D341Med (cell line): ENCODE results near the gene DAGLA.

Experiments used
- DNase-seq: peaks from one replicate; pipeline ENCODE4 v3.0.0; 2012; ENCODE audit warnings: low spot score

Gene DAGLA

DNA sequence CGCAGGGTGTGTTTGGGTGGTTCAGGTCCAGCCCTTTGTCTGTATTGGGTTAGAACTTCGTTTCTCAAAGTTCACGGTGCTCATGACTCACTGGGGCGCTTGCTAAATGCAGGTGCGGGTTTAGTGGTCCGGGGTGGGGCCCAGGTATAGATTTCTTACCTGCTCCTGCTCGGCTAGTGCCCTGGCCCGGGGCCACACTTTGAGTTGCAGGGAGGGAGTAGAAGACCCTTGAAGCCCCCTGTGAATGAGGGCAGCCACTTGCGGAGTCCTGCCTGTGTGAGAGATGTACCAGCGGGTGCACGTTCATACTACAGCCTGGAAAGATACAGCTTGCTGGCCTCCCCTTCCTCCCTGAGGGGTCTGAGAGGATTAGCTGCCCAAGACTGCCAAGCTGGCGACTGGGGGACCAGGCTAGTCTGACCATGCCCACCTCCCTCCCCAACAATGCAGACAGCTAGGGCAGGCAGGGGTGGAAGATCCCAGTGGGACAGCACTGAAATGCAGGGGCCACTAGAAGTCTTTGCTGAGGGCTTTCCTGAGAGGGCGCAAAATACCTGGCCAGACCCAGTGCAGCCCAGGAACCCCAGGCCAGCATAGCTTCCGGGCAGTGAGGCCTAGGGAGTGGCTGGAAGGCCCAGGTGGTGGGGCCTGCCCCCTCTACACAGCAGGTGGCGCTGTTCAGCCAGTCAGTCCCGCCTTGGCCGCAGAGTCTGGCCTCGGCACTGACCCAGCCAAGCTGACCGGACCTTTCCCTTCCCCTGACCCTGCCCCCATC, 67.2 kb downstream of the DAGLA start:
- DNase-seq: peak; percentile 87

- no peak for DNase-seq
Measured at GRCh38 chr11:61747967-61748285, 67.7 kb downstream of the DAGLA start.

DNA sequence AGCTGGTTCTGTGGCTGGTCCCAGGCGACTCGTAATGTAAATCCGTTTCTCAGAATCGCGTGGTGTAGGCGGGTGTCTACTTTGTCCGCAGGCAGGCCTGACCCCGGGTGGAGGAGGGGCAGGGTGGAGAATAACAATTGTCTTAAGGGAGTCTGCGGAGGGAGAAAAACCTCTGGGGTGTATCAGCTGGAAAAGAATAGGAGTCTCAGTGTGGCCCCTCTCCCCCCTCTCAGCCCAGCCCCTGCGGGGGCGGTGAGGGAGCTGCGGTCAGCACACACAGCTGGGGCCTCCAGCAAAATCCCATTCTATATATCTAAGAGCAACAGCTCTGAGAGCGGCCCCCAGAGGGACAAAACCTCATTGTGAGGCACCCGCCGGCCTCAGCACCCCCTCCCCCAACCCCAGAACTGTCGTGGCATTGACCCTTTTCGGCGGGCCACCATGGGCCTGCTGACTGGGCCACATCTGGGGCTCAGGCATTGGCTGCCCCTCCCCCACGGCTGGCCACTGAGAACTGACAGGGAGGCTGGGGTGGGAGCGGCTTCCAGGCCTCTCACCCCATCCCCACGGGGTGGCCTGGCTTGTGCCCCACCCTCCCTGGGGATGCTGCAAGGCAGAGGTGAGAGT, 69.5 kb downstream of the DAGLA start:
- DNase-seq: no peak

DNA sequence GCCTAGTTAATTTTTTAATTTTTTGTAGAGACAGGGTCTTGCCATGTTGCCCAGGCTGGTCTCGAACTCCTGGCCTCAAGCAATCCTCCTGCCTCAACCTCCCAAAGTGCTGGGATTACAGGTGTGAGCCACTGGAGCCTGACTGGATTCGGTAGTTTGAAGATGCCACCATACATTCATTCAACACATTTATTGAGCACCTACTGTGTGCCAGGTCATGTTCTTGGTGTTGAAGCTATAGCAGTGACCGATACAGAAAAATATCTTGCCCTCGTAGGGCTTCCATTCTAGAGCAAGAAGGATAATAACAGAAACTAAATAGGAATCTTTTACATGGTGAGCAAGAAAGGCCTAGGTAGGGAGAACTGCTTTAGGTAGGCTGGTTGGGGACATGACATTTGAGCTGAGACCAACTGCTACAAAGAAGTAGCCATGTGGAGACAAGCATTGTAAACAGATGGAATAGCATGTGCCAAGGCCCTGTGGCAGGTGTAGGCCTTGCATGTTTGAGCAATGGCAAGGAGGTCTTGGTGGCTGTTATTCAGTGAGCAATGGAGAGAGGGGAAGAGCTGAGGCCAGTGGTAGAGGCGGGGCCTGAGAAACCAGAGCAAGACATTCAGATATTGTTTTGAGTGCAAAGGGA, 70.6 kb downstream of the DAGLA start:
- DNase-seq: no peak

- DNase-seq: no peak
Measured at GRCh38 chr11:61751384-61751783, 71.2 kb downstream of the DAGLA start.

DNA sequence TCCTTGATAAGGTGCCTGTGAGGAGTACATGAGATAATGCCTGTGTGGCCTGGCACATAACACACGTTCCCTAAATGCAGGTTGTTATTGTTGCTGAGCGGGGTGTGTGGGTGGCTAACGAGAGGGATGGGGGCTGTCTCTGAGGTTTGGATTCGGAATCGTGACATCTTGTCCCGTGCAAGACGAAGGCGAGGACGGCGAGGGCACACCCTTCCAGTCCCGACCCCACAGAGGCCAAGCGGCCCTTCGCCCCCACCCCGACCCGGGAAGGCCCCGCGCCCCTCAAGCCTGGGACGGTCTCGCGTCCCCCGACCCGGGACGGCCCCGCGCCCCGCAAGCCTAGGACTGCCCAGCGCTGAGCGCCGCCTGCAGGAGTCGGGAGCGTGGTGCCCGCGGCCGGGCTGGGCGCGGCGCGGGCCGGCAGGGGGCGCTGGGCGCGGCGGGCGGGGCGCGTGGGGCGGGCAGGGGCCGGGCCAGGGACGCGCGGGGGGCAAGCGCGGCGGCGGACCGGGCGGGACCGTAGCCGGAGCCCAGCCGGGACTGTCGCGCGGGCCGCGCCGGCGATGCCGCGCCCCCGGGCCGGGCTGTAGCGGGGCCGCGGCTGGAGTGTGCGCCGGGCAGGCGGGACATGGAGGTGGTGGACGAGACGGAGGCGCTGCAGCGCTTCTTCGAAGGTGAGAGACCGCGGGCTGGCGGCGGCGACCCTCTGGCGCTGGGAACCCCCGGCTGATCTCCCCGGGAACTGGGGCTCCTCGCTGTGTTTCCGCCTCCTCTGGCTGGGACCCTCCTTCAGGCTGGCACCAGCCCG, 72.1 kb downstream of the DAGLA start, which contains the start of gene MYRF:
Gene MYRF, plus strand, starts transcription at position 520 of the 808 bp plus-strand sequence. Its CDS starts 109 bp downstream, at position 629.
- DNase-seq: peak; percentile 92

GRCh38 chr11:61752925-61753521, 72.8 kb downstream of the DAGLA start:
- no peak for DNase-seq

DNA sequence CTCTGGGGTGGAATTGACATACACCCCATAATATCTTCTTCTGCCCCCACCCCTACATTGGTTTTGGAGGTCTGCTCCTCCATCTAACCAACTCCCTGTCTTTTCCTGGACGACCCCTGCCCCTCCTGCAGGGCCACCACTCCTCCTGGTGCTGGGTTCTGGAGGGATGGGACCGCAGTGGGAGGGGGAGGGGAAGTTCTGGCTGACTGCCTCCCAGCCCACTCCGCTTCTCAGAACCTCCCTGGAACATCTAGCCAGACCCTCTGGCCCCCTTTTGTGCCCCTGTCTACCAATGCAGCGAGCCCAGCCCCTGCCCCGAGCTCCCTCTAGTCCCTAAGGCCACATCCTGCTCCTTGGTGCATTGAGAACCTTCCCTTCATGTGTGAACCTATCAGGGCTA, 73.5 kb downstream of the DAGLA start:
- DNase-seq: no peak

DNA sequence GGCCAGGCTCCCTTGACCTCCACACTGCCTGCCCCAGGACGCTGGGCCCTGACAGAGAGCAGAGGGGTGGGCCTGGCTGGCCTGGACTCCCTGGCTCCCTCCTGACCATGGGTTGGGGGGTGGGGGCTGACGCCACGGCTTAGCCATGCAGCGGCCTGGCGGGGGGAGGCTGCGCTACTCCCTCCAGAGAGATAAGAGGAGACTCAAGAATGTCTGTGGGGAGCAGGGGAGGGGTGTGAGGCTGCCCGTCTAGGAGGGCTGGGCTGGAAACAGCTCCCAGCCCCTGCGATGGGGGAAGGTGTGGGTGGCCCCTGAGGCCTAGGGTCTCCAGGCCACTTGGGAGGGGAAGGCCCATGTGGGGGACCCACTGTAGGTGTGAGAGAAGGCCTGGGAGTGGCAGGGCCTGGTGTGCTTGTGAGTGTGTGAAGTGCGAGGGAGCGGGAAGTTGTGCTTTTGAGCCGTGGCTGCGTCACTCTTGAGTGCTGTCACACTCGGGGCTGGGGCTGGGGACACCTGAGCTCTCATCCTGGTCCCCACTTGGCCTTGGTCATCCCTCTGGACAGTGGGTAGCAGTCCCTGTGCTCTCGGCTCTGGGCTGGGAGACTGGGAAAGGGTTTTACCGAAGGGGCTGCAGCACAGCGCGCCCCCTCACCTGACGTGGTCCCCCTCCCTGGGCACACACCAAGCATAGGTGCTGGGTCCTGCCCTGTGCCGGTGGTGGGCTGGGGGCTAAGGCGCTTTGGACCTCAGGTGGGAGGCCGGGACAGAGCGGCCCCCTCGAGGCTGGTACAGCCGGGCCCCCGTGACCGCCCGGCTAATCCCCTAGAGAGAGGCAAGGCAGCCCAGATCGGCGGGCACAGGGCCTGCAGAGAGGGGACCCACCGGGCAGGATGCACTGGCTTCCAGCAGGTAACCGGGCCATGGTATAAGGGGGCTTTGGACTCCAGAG, 74.6 kb downstream of the DAGLA start:
- DNase-seq: no peak

- DNase-seq: no peak
Measured at GRCh38 chr11:61756147-61756451, 75.9 kb downstream of the DAGLA start.

GRCh38 chr11:61756452-61757212, 76.4 kb downstream of the DAGLA start:
- DNase-seq: no peak

- no peak for DNase-seq
Measured at GRCh38 chr11:61757213-61757862, 77.1 kb downstream of the DAGLA start.

DNA sequence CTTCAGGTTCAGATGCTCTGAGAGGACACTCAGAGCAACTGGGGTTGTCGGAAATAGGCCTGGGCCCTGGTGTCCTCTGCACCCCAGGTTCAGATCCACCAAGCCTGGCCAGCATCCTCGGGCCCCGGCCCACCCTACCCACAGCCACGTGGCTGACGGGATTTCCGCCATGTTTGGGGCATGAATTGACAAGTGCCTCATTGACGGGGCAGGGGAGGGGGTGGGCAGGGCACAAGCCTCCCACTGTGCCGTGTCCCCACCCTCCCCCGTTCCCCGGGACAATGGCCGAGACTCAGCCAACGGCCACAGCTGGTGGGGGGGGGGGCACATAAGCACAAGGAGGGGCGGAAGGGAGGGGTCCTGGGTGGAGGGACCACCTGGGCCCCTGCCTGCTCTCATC, 80.8 kb downstream of the DAGLA start:
- DNase-seq: no peak

DNA sequence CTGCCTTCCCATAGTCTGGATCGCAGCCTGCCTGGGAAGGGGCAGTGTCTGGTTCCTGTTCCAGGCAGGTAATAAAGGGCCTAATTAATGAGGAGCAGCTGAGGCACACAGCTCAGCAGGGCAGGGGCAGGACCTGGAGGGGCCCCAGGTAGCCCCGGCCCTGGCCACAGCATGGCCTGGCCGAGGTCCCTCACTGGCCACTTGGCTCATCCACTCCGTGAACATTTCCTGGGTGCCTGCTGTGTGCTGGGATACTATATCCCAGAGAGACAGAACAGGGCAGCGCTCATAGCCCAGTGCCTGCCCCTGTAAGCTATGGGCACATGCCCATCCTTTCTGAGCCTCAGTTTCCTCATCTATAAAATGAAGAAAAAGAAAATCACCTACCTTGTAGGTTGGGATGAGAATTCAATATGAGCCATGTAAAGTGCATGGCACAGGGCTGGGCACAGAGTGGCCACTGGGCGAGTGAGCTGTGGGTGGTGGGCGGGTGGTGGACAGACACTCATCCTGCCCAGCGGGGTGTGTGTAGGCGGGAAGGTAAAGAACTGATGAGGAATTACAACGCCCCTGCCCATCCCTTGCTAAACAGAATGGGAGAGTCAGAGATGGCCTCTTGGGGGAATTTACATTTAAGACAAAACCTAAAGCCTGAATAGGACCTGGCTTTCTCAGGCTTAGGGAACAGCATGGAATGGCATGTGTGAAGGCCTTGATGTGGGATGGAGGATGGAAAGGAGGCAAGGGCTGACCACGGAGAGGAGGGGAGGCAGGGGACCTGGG, 81.4 kb downstream of the DAGLA start:
- DNase-seq: no peak

DNA sequence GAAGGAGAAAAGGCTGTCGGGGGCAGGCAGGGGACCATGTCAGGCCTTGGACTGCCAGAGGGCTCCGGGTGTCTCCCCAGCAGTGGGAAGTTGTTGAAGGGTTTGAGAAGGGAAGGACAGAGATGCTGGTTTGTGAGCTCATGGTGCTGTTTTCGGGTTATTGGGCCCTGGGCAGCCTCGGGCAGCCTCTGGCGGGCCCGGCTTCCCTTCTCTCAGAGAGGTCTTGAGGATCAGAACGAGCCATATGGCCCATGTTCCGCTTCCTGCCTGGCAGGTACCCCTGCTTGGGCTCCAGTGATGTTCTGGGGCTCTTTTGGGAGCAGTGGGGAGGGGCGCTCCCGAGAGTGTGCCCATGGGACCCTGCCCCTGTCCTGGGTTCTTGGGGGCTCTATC, 82.0 kb downstream of the DAGLA start:
- no peak for DNase-seq

DNA sequence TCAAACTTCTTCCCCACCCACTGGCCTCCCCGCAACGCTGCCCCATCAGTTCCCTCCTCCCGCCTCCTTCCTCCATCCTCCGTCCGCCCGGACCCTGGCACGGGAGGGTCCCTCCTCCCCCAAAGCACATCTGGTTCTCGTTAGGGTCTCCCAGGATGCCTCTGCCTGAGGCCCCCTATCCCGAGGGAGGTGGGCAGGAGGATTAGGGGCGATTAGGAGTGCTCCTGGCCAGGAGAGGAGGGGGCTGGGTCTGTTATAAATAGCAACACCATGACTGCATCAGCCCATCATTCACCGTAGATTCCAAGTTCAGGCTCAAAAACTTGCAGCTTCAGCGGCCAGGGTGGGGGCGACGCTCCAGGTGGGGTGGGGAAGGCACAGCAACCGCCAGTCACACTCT, 82.6 kb downstream of the DAGLA start:
- no peak for DNase-seq

- no peak for DNase-seq
Measured at GRCh38 chr11:61763930-61764605, 83.9 kb downstream of the DAGLA start.

DNA sequence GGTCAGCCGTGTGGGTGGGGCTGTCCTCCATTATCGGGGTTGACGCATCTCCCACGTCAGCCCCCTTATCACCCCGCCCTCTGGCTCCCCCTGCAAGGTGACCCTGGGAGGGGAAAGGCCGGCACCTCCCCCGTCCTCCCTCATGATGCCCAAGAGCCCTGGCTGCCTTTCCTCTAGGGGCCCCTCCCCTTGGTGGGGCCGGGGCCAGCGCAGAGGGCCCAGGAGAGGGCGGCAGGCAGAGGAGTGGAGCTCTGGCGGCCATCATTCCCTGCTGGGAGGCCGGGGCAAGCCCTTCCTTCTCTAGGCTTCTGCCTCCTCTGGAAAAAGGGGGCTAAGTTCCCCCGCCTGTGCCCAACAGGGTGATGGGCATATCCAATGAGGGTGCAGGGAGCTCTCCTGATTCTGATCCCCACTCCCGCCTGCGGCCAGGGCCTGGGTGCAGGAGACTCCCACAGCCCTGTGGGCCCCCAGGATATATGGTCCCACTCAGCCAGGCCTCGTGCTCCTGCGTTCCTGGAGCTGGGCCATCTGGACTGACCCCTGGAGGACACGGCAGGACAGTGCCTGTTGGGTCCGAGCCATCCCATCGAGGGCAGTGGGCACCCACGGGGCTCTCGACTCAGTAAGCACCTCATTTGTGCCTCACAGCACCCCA, 84.5 kb downstream of the DAGLA start:
- DNase-seq: no peak
